HCT116 (cell line): ENCODE data around the gene QPCTL. TPM values are rescaled to one million over a fixed set of nuclear protein-coding genes. Genes with fewer than 3 reads are reported as not detected.

Experiments used
- CBX3 ChIP-seq: IDR thresholded peaks from 2 replicates; pipeline ENCODE4 v1.6.1; 2012; ENCODE audit warnings: low read depth
- ELF1 ChIP-seq: IDR thresholded peaks from 2 replicates; pipeline ENCODE4 v1.6.1; 2012; ENCODE audit warnings: low read depth, borderline replicate concordance
- EZH2phosphoT487 ChIP-seq: fragments of 200-600 bp; IDR thresholded peaks from 2 replicates; pipeline ENCODE4 v1.6.1; 2018; ENCODE audit warnings: antibody characterized with exemption, borderline replicate concordance
- JUND ChIP-seq: IDR thresholded peaks from 2 replicates; pipeline ENCODE4 v1.6.1; 2012
- TCF7L2 ChIP-seq: IDR thresholded peaks from 2 replicates; pipeline ENCODE4 v1.7.0; 2011; ENCODE audit warnings: borderline replicate concordance, inconsistent platforms; ENCODE audit not compliant: insufficient read depth, insufficient read length; ENCODE audit errors: extremely low read depth
- total RNA-seq: library from RNA; stranded (reverse); gene quantifications from one replicate; pipeline ENCODE4 v1.2.1, GENCODE V29; 2021; ENCODE audit not compliant: unreplicated experiment
- TF ChIP-seq, protein P1 (sequence below): IDR thresholded peaks from 2 replicates; pipeline ENCODE4 v1.6.1; 2012; ENCODE audit warnings: low read depth
- TF ChIP-seq, protein P2 (sequence below): IDR thresholded peaks from 2 replicates; pipeline ENCODE4 v1.6.1; 2012
- TF ChIP-seq, protein P3 (sequence below), 3 experiments: fragments of 200-600 bp in 1 of 3; sonication (generic) in 1 of 3; IDR thresholded peaks in 2 of 3; conservative IDR thresholded peaks in 1 of 3; 2 replicates each; pipeline ENCODE4 v1.5.1; 2012 to 2017; ENCODE audit warnings: low read depth in 2 of 3, low read length in 2 of 3, antibody characterized with exemption in 1 of 3, borderline replicate concordance in 1 of 3, control low read depth in 1 of 3, mild to moderate bottlenecking in 1 of 3, mixed read lengths in 1 of 3, mixed run types in 1 of 3, moderate library complexity in 1 of 3; ENCODE audit not compliant: insufficient read depth in 1 of 3

The QPCTL gene
- total RNA-seq, 1 experiment from 2014 or later = 19.5 TPM

DNA sequence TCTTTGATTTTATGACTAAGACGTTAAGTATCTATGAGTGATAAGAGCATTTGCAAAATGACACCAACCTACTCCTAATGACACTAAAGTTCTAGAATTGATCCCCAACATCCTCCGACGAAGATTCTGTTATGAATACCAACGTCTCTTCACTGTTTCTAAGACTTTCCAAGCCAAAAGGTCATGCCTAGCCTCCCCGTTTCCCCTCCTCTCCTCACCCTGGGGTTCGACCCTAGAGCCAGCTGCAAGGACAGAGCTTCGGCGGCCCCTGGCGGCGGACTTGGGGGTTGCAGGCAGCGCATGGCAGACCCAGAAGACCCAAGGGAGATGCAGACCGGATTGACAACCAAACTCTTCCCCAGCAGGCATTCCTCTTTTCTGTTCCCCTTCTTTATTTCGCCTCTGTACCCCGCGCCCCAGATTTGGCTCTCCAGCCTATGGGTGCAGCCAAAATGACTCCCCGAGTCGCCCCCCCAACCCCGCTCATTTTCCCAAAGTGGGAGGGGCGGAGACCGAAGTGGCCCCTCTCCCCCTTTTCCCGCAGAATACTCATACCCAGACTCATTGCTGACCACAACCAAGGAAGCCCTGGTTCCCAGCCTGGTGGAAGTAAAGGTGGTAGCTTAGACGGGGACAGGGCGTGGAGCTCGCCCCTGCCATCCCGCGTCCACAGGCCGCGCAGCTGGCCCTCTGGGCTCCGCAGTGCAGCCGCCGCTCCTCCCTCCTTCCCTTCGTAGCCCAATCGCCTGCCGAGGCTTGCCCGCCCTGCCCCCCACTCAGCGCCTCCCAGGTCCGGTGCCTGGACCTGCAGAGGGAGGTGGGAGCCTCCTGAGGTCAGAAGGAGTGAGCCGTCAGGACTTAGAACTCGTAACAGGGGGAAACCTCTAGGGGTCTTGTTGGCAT lies 49.2 kb upstream of the QPCTL start (continued):
- TF ChIP-seq, protein P1, sequence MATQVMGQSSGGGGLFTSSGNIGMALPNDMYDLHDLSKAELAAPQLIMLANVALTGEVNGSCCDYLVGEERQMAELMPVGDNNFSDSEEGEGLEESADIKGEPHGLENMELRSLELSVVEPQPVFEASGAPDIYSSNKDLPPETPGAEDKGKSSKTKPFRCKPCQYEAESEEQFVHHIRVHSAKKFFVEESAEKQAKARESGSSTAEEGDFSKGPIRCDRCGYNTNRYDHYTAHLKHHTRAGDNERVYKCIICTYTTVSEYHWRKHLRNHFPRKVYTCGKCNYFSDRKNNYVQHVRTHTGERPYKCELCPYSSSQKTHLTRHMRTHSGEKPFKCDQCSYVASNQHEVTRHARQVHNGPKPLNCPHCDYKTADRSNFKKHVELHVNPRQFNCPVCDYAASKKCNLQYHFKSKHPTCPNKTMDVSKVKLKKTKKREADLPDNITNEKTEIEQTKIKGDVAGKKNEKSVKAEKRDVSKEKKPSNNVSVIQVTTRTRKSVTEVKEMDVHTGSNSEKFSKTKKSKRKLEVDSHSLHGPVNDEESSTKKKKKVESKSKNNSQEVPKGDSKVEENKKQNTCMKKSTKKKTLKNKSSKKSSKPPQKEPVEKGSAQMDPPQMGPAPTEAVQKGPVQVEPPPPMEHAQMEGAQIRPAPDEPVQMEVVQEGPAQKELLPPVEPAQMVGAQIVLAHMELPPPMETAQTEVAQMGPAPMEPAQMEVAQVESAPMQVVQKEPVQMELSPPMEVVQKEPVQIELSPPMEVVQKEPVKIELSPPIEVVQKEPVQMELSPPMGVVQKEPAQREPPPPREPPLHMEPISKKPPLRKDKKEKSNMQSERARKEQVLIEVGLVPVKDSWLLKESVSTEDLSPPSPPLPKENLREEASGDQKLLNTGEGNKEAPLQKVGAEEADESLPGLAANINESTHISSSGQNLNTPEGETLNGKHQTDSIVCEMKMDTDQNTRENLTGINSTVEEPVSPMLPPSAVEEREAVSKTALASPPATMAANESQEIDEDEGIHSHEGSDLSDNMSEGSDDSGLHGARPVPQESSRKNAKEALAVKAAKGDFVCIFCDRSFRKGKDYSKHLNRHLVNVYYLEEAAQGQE = no peak
- TF ChIP-seq JUND (no peak), ELF1 (no peak), EZH2phosphoT487 (no peak), TCF7L2 (peak; percentile 27), CBX3 (no peak)
- TF ChIP-seq, protein P2, sequence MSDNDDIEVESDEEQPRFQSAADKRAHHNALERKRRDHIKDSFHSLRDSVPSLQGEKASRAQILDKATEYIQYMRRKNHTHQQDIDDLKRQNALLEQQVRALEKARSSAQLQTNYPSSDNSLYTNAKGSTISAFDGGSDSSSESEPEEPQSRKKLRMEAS = no peak
- TF ChIP-seq, protein P3, sequence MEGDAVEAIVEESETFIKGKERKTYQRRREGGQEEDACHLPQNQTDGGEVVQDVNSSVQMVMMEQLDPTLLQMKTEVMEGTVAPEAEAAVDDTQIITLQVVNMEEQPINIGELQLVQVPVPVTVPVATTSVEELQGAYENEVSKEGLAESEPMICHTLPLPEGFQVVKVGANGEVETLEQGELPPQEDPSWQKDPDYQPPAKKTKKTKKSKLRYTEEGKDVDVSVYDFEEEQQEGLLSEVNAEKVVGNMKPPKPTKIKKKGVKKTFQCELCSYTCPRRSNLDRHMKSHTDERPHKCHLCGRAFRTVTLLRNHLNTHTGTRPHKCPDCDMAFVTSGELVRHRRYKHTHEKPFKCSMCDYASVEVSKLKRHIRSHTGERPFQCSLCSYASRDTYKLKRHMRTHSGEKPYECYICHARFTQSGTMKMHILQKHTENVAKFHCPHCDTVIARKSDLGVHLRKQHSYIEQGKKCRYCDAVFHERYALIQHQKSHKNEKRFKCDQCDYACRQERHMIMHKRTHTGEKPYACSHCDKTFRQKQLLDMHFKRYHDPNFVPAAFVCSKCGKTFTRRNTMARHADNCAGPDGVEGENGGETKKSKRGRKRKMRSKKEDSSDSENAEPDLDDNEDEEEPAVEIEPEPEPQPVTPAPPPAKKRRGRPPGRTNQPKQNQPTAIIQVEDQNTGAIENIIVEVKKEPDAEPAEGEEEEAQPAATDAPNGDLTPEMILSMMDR (IDR thresholded peaks at IDR 0.05 in 2 of 3, conservative IDR thresholded peaks at IDR 0.05 in 1 of 3; ENCODE audit: borderline replicate concordance in 1 of 3, insufficient read depth in 1 of 3, low read depth in 2 of 3, low read length in 2 of 3) = peak; percentile 97 to 99 (median 99)
